GM23338 (cell line): Measurements from ENCODE around the gene C10orf90. TPM values are rescaled to one million over a fixed set of nuclear protein-coding genes. Genes with fewer than 3 reads are reported as not detected.
A peak's percentile ranks its signal among the peaks of the same experiment; 100 is the strongest.

Experiments
- ATAC-seq: fragments of 200-7000 bp; cut with Tn5 transposase; 3 replicates; pipeline ENCODE4 v1.9.1; 2020
- DNase-seq: peaks from one replicate; pipeline ENCODE4 v3.0.0-alpha.2; 2015; ENCODE audit warnings: low spot score
- H2AFZ ChIP-seq: fragments of 200-600 bp; sonication (generic); 2 replicates; pipeline ENCODE4 v1.8.0; 2016; ENCODE audit warnings: antibody characterized with exemption, mild to moderate bottlenecking, moderate library complexity
- H3F3A ChIP-seq: fragments of 200-600 bp; sonication (generic); replicated peaks from 2 replicates; pipeline ENCODE4 v1.8.0; 2017; ENCODE audit warnings: antibody characterized with exemption, mixed run types, low read depth
- H3K27ac ChIP-seq: fragments of 200-600 bp; sonication (generic); 2 replicates; pipeline ENCODE4 v1.6.1; 2016; ENCODE audit warnings: low read depth
- H3K27me3 ChIP-seq: fragments of 200-600 bp; sonication (generic); 2 replicates; pipeline ENCODE4 v1.8.0; 2016; ENCODE audit warnings: mild to moderate bottlenecking, mixed run types, moderate library complexity; ENCODE audit not compliant: insufficient read depth
- H3K36me3 ChIP-seq: fragments of 200-600 bp; sonication (generic); 2 replicates; pipeline ENCODE4 v1.8.0; 2016; ENCODE audit warnings: mild to moderate bottlenecking; ENCODE audit not compliant: insufficient read depth
- H3K4me1 ChIP-seq: fragments of 200-600 bp; sonication (generic); 2 replicates; pipeline ENCODE4 v1.8.0; 2016; ENCODE audit warnings: mild to moderate bottlenecking, moderate library complexity; ENCODE audit not compliant: insufficient read depth
- H3K4me2 ChIP-seq: fragments of 200-600 bp; sonication (generic); 2 replicates; pipeline ENCODE4 v1.7.1; 2017; ENCODE audit warnings: mixed run types
- H3K4me3 ChIP-seq: fragments of 200-600 bp; sonication (generic); 2 replicates; pipeline ENCODE4 v1.6.1; 2016; ENCODE audit warnings: mixed run types
- H3K79me2 ChIP-seq: fragments of 200-600 bp; sonication (generic); replicated peaks from 2 replicates; pipeline ENCODE4 v1.8.0; 2017; ENCODE audit warnings: mild to moderate bottlenecking; ENCODE audit not compliant: insufficient read depth
- H3K9me2 ChIP-seq: fragments of 200-600 bp; sonication (generic); 2 replicates; pipeline ENCODE4 v1.8.0; 2017; ENCODE audit not compliant: insufficient read depth
- H4K20me1 ChIP-seq: fragments of 200-600 bp; sonication (generic); replicated peaks from 2 replicates; pipeline ENCODE4 v1.8.0; 2017; ENCODE audit warnings: mild to moderate bottlenecking; ENCODE audit not compliant: insufficient read depth
- H3K27ac Mint-ChIP-seq: 2 replicates; pipeline ENCODE4 v1.8.0; 2020; ENCODE audit warnings: inconsistent platforms, mild to moderate bottlenecking, moderate library complexity, mixed read lengths
- H3K27me3 Mint-ChIP-seq: 3 replicates; pipeline ENCODE4 v1.8.0; 2022; ENCODE audit warnings: low read depth, mild to moderate bottlenecking, moderate library complexity, mixed read lengths, inconsistent platforms; ENCODE audit not compliant: insufficient read depth, poor library complexity
- H3K36me3 Mint-ChIP-seq: 3 replicates; pipeline ENCODE4 v1.8.0; 2021; ENCODE audit warnings: low read depth, mild to moderate bottlenecking, inconsistent platforms, moderate library complexity, mixed read lengths
- H3K4me1 Mint-ChIP-seq: 3 replicates; pipeline ENCODE4 v1.8.0; 2020; ENCODE audit warnings: mild to moderate bottlenecking, inconsistent platforms, mixed read lengths
- H3K4me3 Mint-ChIP-seq: 3 replicates; pipeline ENCODE4 v1.8.0; 2021; ENCODE audit warnings: moderate library complexity, mild to moderate bottlenecking, inconsistent platforms, mixed read lengths
- H3K9me3 Mint-ChIP-seq: 3 replicates; pipeline ENCODE4 v1.8.0; 2020; ENCODE audit warnings: moderate library complexity, mild to moderate bottlenecking, inconsistent platforms, mixed read lengths
- EZH2 ChIP-seq: fragments of 200-600 bp; sonication (generic); IDR thresholded peaks from one replicate; pipeline ENCODE4 v1.8.0; 2017; ENCODE audit warnings: antibody characterized with exemption, mild to moderate bottlenecking, low read depth; ENCODE audit not compliant: unreplicated experiment
- NANOG ChIP-seq: IDR thresholded peaks from 2 replicates; pipeline ENCODE4 v1.6.1; 2016; ENCODE audit warnings: antibody characterized with exemption, borderline replicate concordance
- REST ChIP-seq: IDR thresholded peaks from one replicate; pipeline ENCODE4 v1.6.1; 2018; ENCODE audit warnings: antibody characterized with exemption; ENCODE audit not compliant: unreplicated experiment
- polyA plus RNA-seq: library from polyadenylated mRNA; unstranded; fragments of >200 nt; fragmentation: Nextera tagmentation; extraction: Ambion mirVana; gene quantifications from 2 replicates; pipeline ENCODE4 v1.2.1, GENCODE V29; 2016
- total RNA-seq: library from RNA; depleted of rRNA; stranded (reverse); fragments of >200 nt; shearing (Covaris generic); gene quantifications from 2 replicates; pipeline ENCODE4 v1.2.3, GENCODE V29; 2014
- TF ChIP-seq, protein P1 (sequence below): fragments of 250-450 bp; sonication (Bioruptor Pico); IDR thresholded peaks from 2 replicates; pipeline ENCODE4 v1.5.0; 2020; ENCODE audit warnings: mild to moderate bottlenecking, moderate library complexity
- TF ChIP-seq, protein P2 (sequence below), 2 experiments: fragments of 200-600 bp in 1 of 2; sonication (generic) in 1 of 2; conservative IDR thresholded peaks; 2 replicates each; pipeline versions ENCODE4 v1.5.1 to v1.6.1; 2016 to 2017; ENCODE audit warnings: antibody characterized with exemption in 2 of 2, low read depth in 2 of 2, mild to moderate bottlenecking in 2 of 2, moderate library complexity in 1 of 2

C10orf90 gene
- total and polyA plus RNA-seq, 2 experiments from 2014 or later, result 0.76 to 0.97 TPM

DNA sequence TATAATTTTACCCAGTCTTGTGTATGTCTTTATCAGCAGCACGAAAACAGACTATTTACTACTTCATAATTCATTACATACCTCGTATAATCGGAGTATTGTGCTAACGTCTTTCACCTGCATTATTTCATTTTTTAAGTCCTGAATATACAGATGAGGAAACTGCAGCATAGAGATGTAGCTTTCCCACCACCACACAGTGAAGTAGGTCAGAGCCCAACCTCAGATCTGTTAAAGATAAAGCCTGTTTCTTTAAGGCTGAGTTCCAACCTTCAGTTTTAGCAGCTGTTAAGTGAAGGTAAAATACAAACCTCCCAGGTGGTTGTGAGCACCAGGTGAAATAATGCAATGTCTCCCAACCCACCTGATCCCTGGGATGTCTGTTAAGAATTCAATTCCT, 280.2 kb downstream of the C10orf90 start (continued):
- TF ChIP-seq, protein P1, sequence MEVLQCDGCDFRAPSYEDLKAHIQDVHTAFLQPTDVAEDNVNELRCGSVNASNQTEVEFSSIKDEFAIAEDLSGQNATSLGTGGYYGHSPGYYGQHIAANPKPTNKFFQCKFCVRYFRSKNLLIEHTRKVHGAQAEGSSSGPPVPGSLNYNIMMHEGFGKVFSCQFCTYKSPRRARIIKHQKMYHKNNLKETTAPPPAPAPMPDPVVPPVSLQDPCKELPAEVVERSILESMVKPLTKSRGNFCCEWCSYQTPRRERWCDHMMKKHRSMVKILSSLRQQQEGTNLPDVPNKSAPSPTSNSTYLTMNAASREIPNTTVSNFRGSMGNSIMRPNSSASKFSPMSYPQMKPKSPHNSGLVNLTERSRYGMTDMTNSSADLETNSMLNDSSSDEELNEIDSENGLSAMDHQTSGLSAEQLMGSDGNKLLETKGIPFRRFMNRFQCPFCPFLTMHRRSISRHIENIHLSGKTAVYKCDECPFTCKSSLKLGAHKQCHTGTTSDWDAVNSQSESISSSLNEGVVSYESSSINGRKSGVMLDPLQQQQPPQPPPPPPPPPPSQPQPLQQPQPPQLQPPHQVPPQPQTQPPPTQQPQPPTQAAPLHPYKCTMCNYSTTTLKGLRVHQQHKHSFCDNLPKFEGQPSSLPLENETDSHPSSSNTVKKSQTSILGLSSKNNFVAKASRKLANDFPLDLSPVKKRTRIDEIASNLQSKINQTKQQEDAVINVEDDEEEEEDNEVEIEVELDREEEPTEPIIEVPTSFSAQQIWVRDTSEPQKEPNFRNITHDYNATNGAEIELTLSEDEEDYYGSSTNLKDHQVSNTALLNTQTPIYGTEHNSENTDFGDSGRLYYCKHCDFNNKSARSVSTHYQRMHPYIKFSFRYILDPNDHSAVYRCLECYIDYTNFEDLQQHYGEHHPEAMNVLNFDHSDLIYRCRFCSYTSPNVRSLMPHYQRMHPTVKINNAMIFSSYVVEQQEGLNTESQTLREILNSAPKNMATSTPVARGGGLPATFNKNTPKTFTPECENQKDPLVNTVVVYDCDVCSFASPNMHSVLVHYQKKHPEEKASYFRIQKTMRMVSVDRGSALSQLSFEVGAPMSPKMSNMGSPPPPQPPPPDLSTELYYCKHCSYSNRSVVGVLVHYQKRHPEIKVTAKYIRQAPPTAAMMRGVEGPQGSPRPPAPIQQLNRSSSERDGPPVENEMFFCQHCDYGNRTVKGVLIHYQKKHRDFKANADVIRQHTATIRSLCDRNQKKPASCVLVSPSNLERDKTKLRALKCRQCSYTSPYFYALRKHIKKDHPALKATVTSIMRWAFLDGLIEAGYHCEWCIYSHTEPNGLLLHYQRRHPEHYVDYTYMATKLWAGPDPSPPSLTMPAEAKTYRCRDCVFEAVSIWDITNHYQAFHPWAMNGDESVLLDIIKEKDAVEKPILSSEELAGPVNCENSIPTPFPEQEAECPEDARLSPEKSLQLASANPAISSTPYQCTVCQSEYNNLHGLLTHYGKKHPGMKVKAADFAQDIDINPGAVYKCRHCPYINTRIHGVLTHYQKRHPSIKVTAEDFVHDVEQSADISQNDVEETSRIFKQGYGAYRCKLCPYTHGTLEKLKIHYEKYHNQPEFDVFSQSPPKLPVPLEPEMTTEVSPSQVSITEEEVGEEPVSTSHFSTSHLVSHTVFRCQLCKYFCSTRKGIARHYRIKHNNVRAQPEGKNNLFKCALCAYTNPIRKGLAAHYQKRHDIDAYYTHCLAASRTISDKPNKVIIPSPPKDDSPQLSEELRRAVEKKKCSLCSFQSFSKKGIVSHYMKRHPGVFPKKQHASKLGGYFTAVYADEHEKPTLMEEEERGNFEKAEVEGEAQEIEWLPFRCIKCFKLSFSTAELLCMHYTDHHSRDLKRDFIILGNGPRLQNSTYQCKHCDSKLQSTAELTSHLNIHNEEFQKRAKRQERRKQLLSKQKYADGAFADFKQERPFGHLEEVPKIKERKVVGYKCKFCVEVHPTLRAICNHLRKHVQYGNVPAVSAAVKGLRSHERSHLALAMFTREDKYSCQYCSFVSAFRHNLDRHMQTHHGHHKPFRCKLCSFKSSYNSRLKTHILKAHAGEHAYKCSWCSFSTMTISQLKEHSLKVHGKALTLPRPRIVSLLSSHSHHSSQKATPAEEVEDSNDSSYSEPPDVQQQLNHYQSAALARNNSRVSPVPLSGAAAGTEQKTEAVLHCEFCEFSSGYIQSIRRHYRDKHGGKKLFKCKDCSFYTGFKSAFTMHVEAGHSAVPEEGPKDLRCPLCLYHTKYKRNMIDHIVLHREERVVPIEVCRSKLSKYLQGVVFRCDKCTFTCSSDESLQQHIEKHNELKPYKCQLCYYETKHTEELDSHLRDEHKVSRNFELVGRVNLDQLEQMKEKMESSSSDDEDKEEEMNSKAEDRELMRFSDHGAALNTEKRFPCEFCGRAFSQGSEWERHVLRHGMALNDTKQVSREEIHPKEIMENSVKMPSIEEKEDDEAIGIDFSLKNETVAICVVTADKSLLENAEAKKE, result no peak
- TF ChIP-seq, protein P2, sequence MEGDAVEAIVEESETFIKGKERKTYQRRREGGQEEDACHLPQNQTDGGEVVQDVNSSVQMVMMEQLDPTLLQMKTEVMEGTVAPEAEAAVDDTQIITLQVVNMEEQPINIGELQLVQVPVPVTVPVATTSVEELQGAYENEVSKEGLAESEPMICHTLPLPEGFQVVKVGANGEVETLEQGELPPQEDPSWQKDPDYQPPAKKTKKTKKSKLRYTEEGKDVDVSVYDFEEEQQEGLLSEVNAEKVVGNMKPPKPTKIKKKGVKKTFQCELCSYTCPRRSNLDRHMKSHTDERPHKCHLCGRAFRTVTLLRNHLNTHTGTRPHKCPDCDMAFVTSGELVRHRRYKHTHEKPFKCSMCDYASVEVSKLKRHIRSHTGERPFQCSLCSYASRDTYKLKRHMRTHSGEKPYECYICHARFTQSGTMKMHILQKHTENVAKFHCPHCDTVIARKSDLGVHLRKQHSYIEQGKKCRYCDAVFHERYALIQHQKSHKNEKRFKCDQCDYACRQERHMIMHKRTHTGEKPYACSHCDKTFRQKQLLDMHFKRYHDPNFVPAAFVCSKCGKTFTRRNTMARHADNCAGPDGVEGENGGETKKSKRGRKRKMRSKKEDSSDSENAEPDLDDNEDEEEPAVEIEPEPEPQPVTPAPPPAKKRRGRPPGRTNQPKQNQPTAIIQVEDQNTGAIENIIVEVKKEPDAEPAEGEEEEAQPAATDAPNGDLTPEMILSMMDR (conservative IDR thresholded peaks at IDR 0.05; ENCODE audit: low read depth in 2 of 2), result no peak

GRCh38 chr10:126387931-126388911, 282.3 kb downstream of the C10orf90 start, which contains the start of gene ADAM12:
Gene ADAM12 (minus strand): TSS chr10:126388477. CDS start chr10:126388145, 332 bp downstream.
- H3K9me3 Mint-ChIP-seq, result peaks cover 3% of the 10 kb centered on the region
- ATAC-seq, result peak; percentile 68

More at GRCh38 chr10:126387931-126388911, 282.3 kb downstream of the C10orf90 start, which contains the start of gene ADAM12:
- H3F3A ChIP-seq, result no peaks in the 10 kb centered on the region
- Mint-ChIP-seq H3K36me3 (peaks cover 3% of the 10 kb centered on the region; the same call in 1 of the 3 replicates), H3K27me3 (peaks cover 35% of the 10 kb centered on the region), H3K4me3 (peak within 1 kb of the TSS; percentile 84), H3K27ac (no peak within 1 kb of the TSS), H3K4me1 (peaks cover 13% of the 10 kb centered on the region; the same call in 2 of the 3 replicates)
- peaks cover 10% of the 10 kb centered on the region; the same call in 1 of the 2 replicates for H3K4me1 ChIP-seq
- H3K9me2 ChIP-seq, result no peaks in the 10 kb centered on the region
- peak within 1 kb of the TSS; percentile 98 for H2AFZ ChIP-seq
- peak; percentile 68 for DNase-seq
- peak within 1 kb of the TSS; percentile 93 for H3K4me2 ChIP-seq
- H4K20me1 ChIP-seq, result no peaks in the 10 kb centered on the region
- peaks cover 52% of the 10 kb centered on the region for H3K27me3 ChIP-seq
- peak within 1 kb of the TSS; percentile 81 for H3K4me3 ChIP-seq
- H3K36me3 ChIP-seq, result no peaks in the 10 kb centered on the region
- no peaks in the 10 kb centered on the region for H3K79me2 ChIP-seq
- H3K27ac ChIP-seq, result no peak within 1 kb of the TSS
- peak; percentile 39 for TF ChIP-seq EZH2
- no peak for TF ChIP-seq NANOG
- TF ChIP-seq REST, result no peak
